22Rv1 (cell line): ENCODE data around the gene CCDC110.

Experiments used
- ZFX ChIP-seq: fragments of 450-650 bp; IDR thresholded peaks from 2 replicates; pipeline ENCODE4 v1.6.1; 2017; ENCODE audit warnings: antibody characterized with exemption, borderline replicate concordance
- TF ChIP-seq, protein P1 (sequence below): fragments of 450-650 bp; IDR thresholded peaks from 2 replicates; pipeline ENCODE4 v1.5.1; 2017; ENCODE audit warnings: mild to moderate bottlenecking

DNA sequence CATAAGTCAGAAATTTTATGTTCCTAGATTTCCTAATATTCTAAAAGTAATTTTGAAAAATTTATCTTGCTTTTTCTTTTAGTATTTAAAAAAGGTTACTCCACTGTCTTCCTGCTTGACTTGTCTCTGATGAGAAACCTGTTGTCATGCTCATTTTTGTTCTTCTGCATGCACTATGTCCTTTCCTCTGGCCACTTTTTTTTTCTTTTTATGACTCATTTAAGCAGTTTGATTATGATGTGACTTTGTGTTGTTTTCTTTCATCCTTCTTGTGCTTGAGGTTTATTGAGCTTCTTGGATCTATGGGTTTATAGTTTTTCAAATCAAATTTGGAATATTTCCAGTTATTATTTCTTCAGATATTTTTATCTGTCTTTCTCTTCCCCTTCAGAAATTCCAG, 33.7 kb downstream of the CCDC110 start:
- TF ChIP-seq, protein P1, sequence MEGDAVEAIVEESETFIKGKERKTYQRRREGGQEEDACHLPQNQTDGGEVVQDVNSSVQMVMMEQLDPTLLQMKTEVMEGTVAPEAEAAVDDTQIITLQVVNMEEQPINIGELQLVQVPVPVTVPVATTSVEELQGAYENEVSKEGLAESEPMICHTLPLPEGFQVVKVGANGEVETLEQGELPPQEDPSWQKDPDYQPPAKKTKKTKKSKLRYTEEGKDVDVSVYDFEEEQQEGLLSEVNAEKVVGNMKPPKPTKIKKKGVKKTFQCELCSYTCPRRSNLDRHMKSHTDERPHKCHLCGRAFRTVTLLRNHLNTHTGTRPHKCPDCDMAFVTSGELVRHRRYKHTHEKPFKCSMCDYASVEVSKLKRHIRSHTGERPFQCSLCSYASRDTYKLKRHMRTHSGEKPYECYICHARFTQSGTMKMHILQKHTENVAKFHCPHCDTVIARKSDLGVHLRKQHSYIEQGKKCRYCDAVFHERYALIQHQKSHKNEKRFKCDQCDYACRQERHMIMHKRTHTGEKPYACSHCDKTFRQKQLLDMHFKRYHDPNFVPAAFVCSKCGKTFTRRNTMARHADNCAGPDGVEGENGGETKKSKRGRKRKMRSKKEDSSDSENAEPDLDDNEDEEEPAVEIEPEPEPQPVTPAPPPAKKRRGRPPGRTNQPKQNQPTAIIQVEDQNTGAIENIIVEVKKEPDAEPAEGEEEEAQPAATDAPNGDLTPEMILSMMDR: no peak
- TF ChIP-seq ZFX: no peak
